Thoracic aorta (tissue), 2 donors: ENCODE data around the gene GNB1. TPM values are rescaled to one million over a fixed set of nuclear protein-coding genes. Genes with fewer than 3 reads are reported as not detected.
A peak's percentile ranks its signal among the peaks of the same experiment; 100 is the strongest.
"Not testable (repeated sequence)": the region's sequence is repeated elsewhere in the genome, so short reads cannot be mapped to it uniquely, and the experiment has no call there.

ENCODE experiments used
- ATAC-seq: fragments of 150-250 bp; one replicate; pipeline ENCODE4 v1.8.0; 2017; ENCODE audit warnings: low read depth; ENCODE audit not compliant: insufficient number of reproducible peaks, low FRiP score
- DNase-seq: peaks from one replicate; pipeline ENCODE4 v3.0.0-alpha.2; 2020; ENCODE audit warnings: low spot score
- H3K27ac ChIP-seq, 2 donors: fragments of 200-600 bp; sonication (generic); 1 replicate in 1 of 2; 2 replicates in 1 of 2; pipeline ENCODE4 v1.5.1; 2016; ENCODE audit warnings: mild to moderate bottlenecking in 2 of 2, moderate library complexity in 2 of 2
- H3K27me3 ChIP-seq: fragments of 200-600 bp; sonication (generic); replicated peaks from 2 replicates; pipeline ENCODE4 v1.6.0; 2016; ENCODE audit warnings: mild to moderate bottlenecking; ENCODE audit not compliant: insufficient read depth
- H3K36me3 ChIP-seq: fragments of 200-600 bp; sonication (generic); one replicate; pipeline ENCODE4 v1.5.1; 2016
- H3K4me1 ChIP-seq, 2 donors: fragments of 200-600 bp; sonication (generic); 1 replicate in 1 of 2; 2 replicates in 1 of 2; pipeline versions ENCODE4 v1.5.1 to v1.6.0; 2016; ENCODE audit warnings: low read depth in 2 of 2, mild to moderate bottlenecking in 1 of 2; ENCODE audit not compliant: control insufficient read depth in 1 of 2
- H3K4me3 ChIP-seq: fragments of 200-600 bp; sonication (generic); 2 replicates; pipeline ENCODE4 v1.5.1; 2016; ENCODE audit warnings: mild to moderate bottlenecking
- H3K9me3 ChIP-seq: fragments of 200-600 bp; sonication (generic); 2 replicates; pipeline ENCODE4 v1.5.1; 2016
- CTCF ChIP-seq: fragments of 200-600 bp; sonication (generic); IDR thresholded peaks from one replicate; pipeline ENCODE4 v1.5.1; 2019; ENCODE audit warnings: antibody characterized with exemption
- total RNA-seq, 2 donors: library from RNA; depleted of rRNA; stranded (reverse); fragments of >200 nt; gene quantifications; one replicate each; pipeline versions ENCODE4 v1.1.0 to v1.2.3, GENCODE V29; 2016

Gene GNB1
- total RNA-seq, 2 donors from 2014 or later: 169 to 200 TPM

GRCh38 chr1:1752636-1753606 lies 138.0 kb downstream of the GNB1 start:
- Histone ChIP-seq H3K9me3 (no peaks in the 10 kb centered on the region), H3K4me1 (no peaks in the 10 kb centered on the region), H3K4me3 (no peak overlapping the region), H3K27ac (no peak overlapping the region), H3K36me3 (peaks cover 48% of the 10 kb centered on the region), H3K27me3 (no peaks in the 10 kb centered on the region)
- ATAC-seq (no peak), DNase-seq (no peak)
- TF ChIP-seq CTCF: no peak

GRCh38 chr1:1752190-1752589 lies 138.7 kb downstream of the GNB1 start:
- peaks cover 44% of the 10 kb centered on the region for H3K36me3 ChIP-seq

GRCh38 chr1:1749941-1750340 lies 140.9 kb downstream of the GNB1 start:
- H3K4me1 ChIP-seq, DNase-seq, H3K9me3 ChIP-seq, H3K27ac ChIP-seq, ATAC-seq, H3K4me3 ChIP-seq, H3K27me3 ChIP-seq: not testable (repeated sequence)
- peaks cover 25% of the 10 kb centered on the region for H3K36me3 ChIP-seq

More at GRCh38 chr1:1752190-1752589, 138.7 kb downstream of the GNB1 start:
- H3K4me1 ChIP-seq: no peaks in the 10 kb centered on the region
- TF ChIP-seq CTCF: no peak
- ATAC-seq (no peak), DNase-seq (no peak)
- H3K27me3 ChIP-seq: no peaks in the 10 kb centered on the region
- H3K9me3 ChIP-seq: no peaks in the 10 kb centered on the region
- H3K27ac ChIP-seq: no peak overlapping the region
- H3K4me3 ChIP-seq: no peak overlapping the region

- H3K27ac ChIP-seq: no peak overlapping the region
- DNase-seq (no peak), ATAC-seq (no peak)
- H3K4me3 ChIP-seq: no peak overlapping the region
- TF ChIP-seq CTCF: no peak
- H3K27me3 ChIP-seq: no peaks in the 10 kb centered on the region
- H3K9me3 ChIP-seq: no peaks in the 10 kb centered on the region
- H3K36me3 ChIP-seq: peaks cover 13% of the 10 kb centered on the region
- no peaks in the 10 kb centered on the region for H3K4me1 ChIP-seq
Observed at GRCh38 chr1:1748686-1749321, 142.1 kb downstream of the GNB1 start.

GRCh38 chr1:1746566-1746909 lies 144.3 kb downstream of the GNB1 start:
- not testable (repeated sequence) for DNase-seq, H3K9me3 ChIP-seq, H3K27me3 ChIP-seq, H3K36me3 ChIP-seq, H3K4me3 ChIP-seq, H3K4me1 ChIP-seq
- peak overlapping the region; percentile 41 to 78 for H3K27ac ChIP-seq
- peak; percentile 89 for ATAC-seq

- H3K27me3 ChIP-seq, H3K36me3 ChIP-seq, H3K4me1 ChIP-seq, H3K4me3 ChIP-seq, H3K9me3 ChIP-seq, DNase-seq: not testable (repeated sequence)
- peak; percentile 67 for ATAC-seq
- H3K27ac ChIP-seq: peak overlapping the region; percentile 41 to 78
Observed at GRCh38 chr1:1745651-1746565, 145.0 kb downstream of the GNB1 start.

GRCh38 chr1:1742529-1742928 lies 148.4 kb downstream of the GNB1 start:
- not testable (repeated sequence) for H3K27me3 ChIP-seq, H3K4me1 ChIP-seq, H3K36me3 ChIP-seq, H3K4me3 ChIP-seq, DNase-seq, H3K9me3 ChIP-seq, H3K27ac ChIP-seq, ATAC-seq

- ATAC-seq: peak; percentile 81
- peak overlapping the region in 1 of 2 donors; percentile 63 for H3K27ac ChIP-seq
- H3K4me3 ChIP-seq, H3K4me1 ChIP-seq, H3K9me3 ChIP-seq, DNase-seq, H3K36me3 ChIP-seq, H3K27me3 ChIP-seq: not testable (repeated sequence)
Observed at GRCh38 chr1:1741013-1741412, 149.9 kb downstream of the GNB1 start.

- not testable (repeated sequence) for H3K36me3 ChIP-seq, H3K9me3 ChIP-seq, DNase-seq, H3K27me3 ChIP-seq, H3K27ac ChIP-seq, H3K4me1 ChIP-seq, ATAC-seq, H3K4me3 ChIP-seq
Observed at GRCh38 chr1:1738799-1739337, 152.0 kb downstream of the GNB1 start.
